ENCODE results near the gene KANK2.
"Not testable (repeated sequence)": the region's sequence is repeated elsewhere in the genome, so short reads cannot be mapped to it uniquely, and the experiment has no call there.

Gene KANK2

GRCh38 chr19:11137542-11138384 is 59.6 kb downstream of the KANK2 start:
- DNase-seq = peak; percentile 26

- DNase-seq = no peak
Measured at GRCh38 chr19:11136400-11137101, 60.8 kb downstream of the KANK2 start.

- no peak for DNase-seq
Measured at GRCh38 chr19:11131471-11131870, 65.9 kb downstream of the KANK2 start.

GRCh38 chr19:11130824-11131455 is 66.4 kb downstream of the KANK2 start:
- no peak for DNase-seq

GRCh38 chr19:11127905-11128304 is 69.4 kb downstream of the KANK2 start:
- no peak for DNase-seq

GRCh38 chr19:11125994-11126685 is 71.2 kb downstream of the KANK2 start:
- no peak for DNase-seq

GRCh38 chr19:11124157-11124556 is 73.2 kb downstream of the KANK2 start:
- not testable (repeated sequence) for DNase-seq

GRCh38 chr19:11123114-11123513 is 74.2 kb downstream of the KANK2 start:
- DNase-seq = no peak

GRCh38 chr19:11121963-11122362 is 75.4 kb downstream of the KANK2 start:
- DNase-seq = not testable (repeated sequence)

GRCh38 chr19:11116507-11116906 is 80.8 kb downstream of the KANK2 start:
- no peak for DNase-seq

- no peak for DNase-seq
Measured at GRCh38 chr19:11115895-11116446, 81.4 kb downstream of the KANK2 start.

GRCh38 chr19:11115042-11115441 is 82.3 kb downstream of the KANK2 start:
- DNase-seq = no peak

Measured in NCI-H1436 treated with DMSO at 0.1 percent for 48 hours (cell line).